Peyer's patch (tissue), 4 donors: ENCODE data around the gene URB2.
"Not testable (repeated sequence)": the region's sequence is repeated elsewhere in the genome, so short reads cannot be mapped to it uniquely, and the experiment has no call there.

Experiments
- CTCF ChIP-seq, 6 experiments: fragments of 450-650 bp in 4 of 6; fragments of 200-600 bp in 2 of 6; sonication (generic) in 1 of 6; IDR thresholded peaks; one replicate each; pipeline ENCODE4 v1.5.1; 2017 to 2019; ENCODE audit warnings: antibody characterized with exemption in 6 of 6, mild to moderate bottlenecking in 3 of 6, moderate library complexity in 1 of 6
- POLR2A ChIP-seq, 2 donors: fragments of 450-650 bp; IDR thresholded peaks; one replicate each; pipeline ENCODE4 v1.5.1; 2017; ENCODE audit warnings: antibody characterized with exemption in 2 of 2, mild to moderate bottlenecking in 2 of 2, moderate library complexity in 2 of 2

GRCh38 chr1:229705152-229705551 is 79.1 kb downstream of the URB2 start:
- TF ChIP-seq CTCF, POLR2A (IDR thresholded peaks at IDR 0.05): not testable (repeated sequence)
